Neural progenitor cell (in vitro differentiated cells): ENCODE results near the gene TADA2B. TPM values are rescaled to one million over a fixed set of nuclear protein-coding genes. Genes with fewer than 3 reads are reported as not detected.

ENCODE experiments used
- DNase-seq: peaks from one replicate; pipeline ENCODE4 v3.0.0-alpha.2; 2016; ENCODE audit warnings: low spot score
- H2AFZ ChIP-seq: fragments of 200-600 bp; sonication (generic); replicated peaks from 2 replicates; pipeline ENCODE4 v1.6.1; 2016; ENCODE audit warnings: antibody characterized with exemption
- H3F3A ChIP-seq: fragments of 200-600 bp; sonication (generic); 2 replicates; pipeline ENCODE4 v1.6.1; 2016; ENCODE audit warnings: antibody characterized with exemption, low read depth
- H3K27ac ChIP-seq: fragments of 200-600 bp; sonication (generic); 2 replicates; pipeline ENCODE4 v1.5.1; 2016; ENCODE audit warnings: mild to moderate bottlenecking
- H3K27me3 ChIP-seq: fragments of 200-600 bp; sonication (generic); 2 replicates; pipeline ENCODE4 v1.6.1; 2016; ENCODE audit warnings: mild to moderate bottlenecking, moderate library complexity
- H3K36me3 ChIP-seq: fragments of 200-600 bp; sonication (generic); 2 replicates; pipeline ENCODE4 v1.5.1; 2016
- H3K4me1 ChIP-seq: fragments of 200-600 bp; sonication (generic); 2 replicates; pipeline ENCODE4 v1.6.1; 2016; ENCODE audit warnings: mixed run types
- H3K4me2 ChIP-seq: fragments of 200-600 bp; sonication (generic); 2 replicates; pipeline ENCODE4 v1.6.1; 2016
- H3K4me3 ChIP-seq: fragments of 200-600 bp; sonication (generic); 2 replicates; pipeline ENCODE4 v1.5.1; 2016
- H3K79me2 ChIP-seq: fragments of 200-600 bp; sonication (generic); 2 replicates; pipeline ENCODE4 v1.6.1; 2016; ENCODE audit warnings: low read depth
- H3K9ac ChIP-seq: fragments of 200-600 bp; sonication (generic); 2 replicates; pipeline ENCODE4 v1.6.1; 2016
- H3K9me3 ChIP-seq: fragments of 200-600 bp; sonication (generic); 2 replicates; pipeline ENCODE4 v1.5.1; 2016; ENCODE audit warnings: low read depth
- H4K20me1 ChIP-seq: fragments of 200-600 bp; sonication (generic); 2 replicates; pipeline ENCODE4 v1.6.1; 2016; ENCODE audit warnings: low read depth
- H3K27ac Mint-ChIP-seq: 3 replicates; pipeline ENCODE4 v1.8.0; 2021; ENCODE audit warnings: mixed read lengths
- H3K27me3 Mint-ChIP-seq: 2 replicates; pipeline ENCODE4 v1.8.0; 2022; ENCODE audit warnings: low read depth, mild to moderate bottlenecking, inconsistent platforms, moderate library complexity, mixed read lengths; ENCODE audit not compliant: insufficient read depth
- H3K36me3 Mint-ChIP-seq: 3 replicates; pipeline ENCODE4 v1.8.0; 2021; ENCODE audit warnings: mixed read lengths
- H3K4me1 Mint-ChIP-seq: 3 replicates; pipeline ENCODE4 v1.8.0; 2021; ENCODE audit warnings: mixed read lengths
- H3K4me3 Mint-ChIP-seq: 3 replicates; pipeline ENCODE4 v1.8.0; 2021; ENCODE audit warnings: mild to moderate bottlenecking, moderate library complexity, mixed read lengths
- H3K9me3 Mint-ChIP-seq: 3 replicates; pipeline ENCODE4 v1.8.0; 2020; ENCODE audit warnings: mixed read lengths
- CTCF ChIP-seq: fragments of 200-600 bp; sonication (generic); IDR thresholded peaks from 2 replicates; pipeline ENCODE4 v1.5.1; 2017; ENCODE audit warnings: antibody characterized with exemption, mild to moderate bottlenecking
- EZH2 ChIP-seq: fragments of 200-600 bp; sonication (generic); IDR thresholded peaks from 2 replicates; pipeline ENCODE4 v1.6.1; 2017; ENCODE audit warnings: antibody characterized with exemption, mild to moderate bottlenecking, moderate library complexity
- EZH2phosphoT487 ChIP-seq: fragments of 200-600 bp; sonication (generic); IDR thresholded peaks from 2 replicates; pipeline ENCODE4 v1.6.1; 2017; ENCODE audit warnings: antibody characterized with exemption
- total RNA-seq: library from RNA; depleted of rRNA; stranded (reverse); fragments of >200 nt; gene quantifications from 2 replicates; pipeline ENCODE4 v1.2.3, GENCODE V29; 2015; ENCODE audit warnings: low replicate concordance

Gene TADA2B
- total RNA-seq, 1 donor from 2014 or later, result 12.6 TPM

DNA sequence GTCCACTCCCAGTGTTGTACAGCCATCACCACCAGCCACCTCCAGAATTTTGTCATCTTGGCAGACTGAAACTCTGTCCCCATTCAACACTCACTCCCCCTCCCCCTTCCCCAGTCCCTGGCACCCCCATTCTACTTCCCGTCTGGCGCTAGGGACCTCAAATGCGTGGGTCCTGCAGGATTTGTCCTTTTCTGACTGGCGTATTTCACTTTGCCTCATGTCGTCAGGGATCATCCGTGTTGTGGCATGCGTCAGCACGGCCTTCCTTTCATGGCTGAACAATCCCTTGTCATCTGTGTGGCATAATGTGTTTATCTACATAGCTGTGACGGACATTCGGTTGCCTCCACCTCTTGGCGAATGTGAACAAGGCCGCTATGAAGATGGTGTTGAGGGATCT lies 5.5 kb downstream of the TADA2B start:
- Histone ChIP-seq H3K4me1 (peaks cover 5% of the 10 kb centered on the region), H3K36me3 (no peaks in the 10 kb centered on the region), H3K27ac (no peak overlapping the region), H4K20me1 (peaks cover 68% of the 10 kb centered on the region), H3K27me3 (peaks cover 8% of the 10 kb centered on the region), H3K9ac (no peak overlapping the region), H3F3A (no peaks in the 10 kb centered on the region), H3K4me3 (no peak overlapping the region), H3K9me3 (no peaks in the 10 kb centered on the region), H2AFZ (no peak overlapping the region), H3K4me2 (no peak overlapping the region), H3K79me2 (peaks cover 64% of the 10 kb centered on the region)
- Mint-ChIP-seq H3K4me1 (peaks cover 24% of the 10 kb centered on the region), H3K27ac (no peak overlapping the region), H3K27me3 (peaks cover 4% of the 10 kb centered on the region), H3K36me3 (peaks cover 11% of the 10 kb centered on the region), H3K4me3 (no peak overlapping the region), H3K9me3 (no peaks in the 10 kb centered on the region)
- no peak for DNase-seq
- TF ChIP-seq CTCF (no peak), EZH2 (no peak), EZH2phosphoT487 (no peak)

- H3K4me1 Mint-ChIP-seq, result peaks cover 23% of the 10 kb centered on the region
- no peak overlapping the region for H3K4me2 ChIP-seq
- H3K27ac Mint-ChIP-seq, result no peak overlapping the region
- peaks cover under 1% of the 10 kb centered on the region for H3K27me3 ChIP-seq
- no peak overlapping the region for H3K9ac ChIP-seq
- no peak for DNase-seq
- H3K4me3 ChIP-seq, result no peak overlapping the region
- no peaks in the 10 kb centered on the region for H3K9me3 ChIP-seq
- H3K9me3 Mint-ChIP-seq, result no peaks in the 10 kb centered on the region
- no peaks in the 10 kb centered on the region for H3K36me3 ChIP-seq
- no peak overlapping the region for H3K4me3 Mint-ChIP-seq
- peaks cover 13% of the 10 kb centered on the region for H3K36me3 Mint-ChIP-seq
- no peaks in the 10 kb centered on the region for H3F3A ChIP-seq
- peaks cover 66% of the 10 kb centered on the region for H4K20me1 ChIP-seq
- H3K27me3 Mint-ChIP-seq, result peaks cover 4% of the 10 kb centered on the region
- H3K79me2 ChIP-seq, result peaks cover 58% of the 10 kb centered on the region
- H2AFZ ChIP-seq, result no peak overlapping the region
- no peak for TF ChIP-seq CTCF
- TF ChIP-seq EZH2phosphoT487, result no peak
- H3K4me1 ChIP-seq, result peaks cover 3% of the 10 kb centered on the region
- H3K27ac ChIP-seq, result no peak overlapping the region
Observed at GRCh38 chr4:7049295-7049694, 6.1 kb downstream of the TADA2B start.

- Mint-ChIP-seq H3K4me3 (no peak overlapping the region), H3K27ac (no peak overlapping the region)
- peaks cover 53% of the 10 kb centered on the region for H3K79me2 ChIP-seq
Observed at GRCh38 chr4:7049739-7050138, 6.6 kb downstream of the TADA2B start.

More at GRCh38 chr4:7049739-7050138, 6.6 kb downstream of the TADA2B start:
- no peak for DNase-seq
- Histone ChIP-seq H3K9ac (no peak overlapping the region), H3K4me3 (no peak overlapping the region), H2AFZ (no peak overlapping the region), H3K4me2 (no peak overlapping the region), H3K27ac (no peak overlapping the region), H4K20me1 (peaks cover 66% of the 10 kb centered on the region), H3K4me1 (no peaks in the 10 kb centered on the region), H3K27me3 (no peaks in the 10 kb centered on the region), H3K36me3 (no peaks in the 10 kb centered on the region), H3F3A (no peaks in the 10 kb centered on the region), H3K9me3 (no peaks in the 10 kb centered on the region)
- H3K4me1 Mint-ChIP-seq, result peaks cover 19% of the 10 kb centered on the region
- peaks cover 3% of the 10 kb centered on the region for H3K27me3 Mint-ChIP-seq
- H3K9me3 Mint-ChIP-seq, result no peaks in the 10 kb centered on the region
- peaks cover 16% of the 10 kb centered on the region for H3K36me3 Mint-ChIP-seq
- TF ChIP-seq CTCF (no peak), EZH2 (no peak), EZH2phosphoT487 (no peak)
